Endothelial cell of umbilical vein (primary cell): ENCODE measurements around the gene MAEA. TPM values are rescaled to one million over a fixed set of nuclear protein-coding genes. Genes with fewer than 3 reads are reported as not detected.

Source experiments
- BruUV-seq: library from RNA; stranded (reverse); fragments of 400-500 nt; replicated peaks from 2 replicates; lab custom pipeline; 2021; lab: Mats Ljungman, UMichigan
- CTCF ChIA-PET: fragments of 300-600, 350-600 bp; sonication (Branson Sonifier 250); formaldehyde crosslinking; loops from one replicate; lab custom pipeline; 2021; ENCODE audit warnings: antibody characterized with exemption, inconsistent platforms; lab: Charles Lee
- POLR2A ChIA-PET: fragments of 300-600, 350-600 bp; sonication (Branson Sonifier 250); formaldehyde crosslinking; loops from one replicate; lab custom pipeline; 2021; ENCODE audit warnings: antibody characterized with exemption, inconsistent platforms; lab: Charles Lee
- DNase-seq: peaks from one replicate; pipeline ENCODE4 v3.0.0-alpha.2; 2011; ENCODE audit warnings: low read depth, low spot score
- FAIRE-seq: peaks from 2 replicates; lab custom pipeline; 2011; peaks lifted over from hg19 to GRCh38; lab: Jason Lieb, UNC
- H2AFZ ChIP-seq: 2 replicates; pipeline ENCODE4 v1.6.0; 2012; ENCODE audit warnings: low read depth, low read length, control low read depth, inconsistent platforms
- H3K27ac ChIP-seq: 2 replicates; pipeline ENCODE4 v1.5.1; 2011; ENCODE audit warnings: low read depth, mild to moderate bottlenecking, control low read depth, low read length, moderate library complexity; ENCODE audit not compliant: insufficient read depth
- H3K27me3 ChIP-seq, 2 experiments: 2 replicates each; pipeline versions ENCODE4 v1.6.0 to v1.6.1; 2011; ENCODE audit warnings: low read length in 2 of 2, mixed read lengths in 1 of 2; ENCODE audit not compliant: control insufficient read depth in 2 of 2, insufficient read depth in 2 of 2
- H3K36me3 ChIP-seq, 2 experiments: 2 replicates in 1 of 2; 3 replicates in 1 of 2; pipeline ENCODE4 v1.5.1; 2011; ENCODE audit warnings: low read length in 2 of 2, mild to moderate bottlenecking in 1 of 2, moderate library complexity in 1 of 2; ENCODE audit not compliant: control insufficient read depth in 2 of 2, insufficient read depth in 2 of 2; ENCODE audit errors: extremely low read depth in 1 of 2
- H3K4me1 ChIP-seq: 3 replicates; pipeline ENCODE4 v1.5.1; 2011; ENCODE audit warnings: mild to moderate bottlenecking, low read length; ENCODE audit not compliant: control insufficient read depth, insufficient read depth; ENCODE audit errors: extremely low read depth
- H3K4me2 ChIP-seq: 2 replicates; pipeline ENCODE4 v1.6.1; 2011; ENCODE audit warnings: low read length, control low read depth, mixed read lengths; ENCODE audit not compliant: insufficient read depth
- H3K4me3 ChIP-seq, 3 experiments: fragments of 200-600 bp in 1 of 3; sonication (generic), shearing (Covaris generic) in 1 of 3; replicated peaks in 1 of 3; 2 replicates each; pipeline ENCODE4 v1.5.1; 2011 to 2016; ENCODE audit warnings: control low read depth in 3 of 3, low read length in 3 of 3, mild to moderate bottlenecking in 2 of 3, inconsistent platforms in 1 of 3, low read depth in 1 of 3, moderate library complexity in 1 of 3; ENCODE audit not compliant: insufficient read depth in 1 of 3
- H3K79me2 ChIP-seq: 2 replicates; pipeline ENCODE4 v1.6.0; 2012; ENCODE audit warnings: low read length, inconsistent platforms; ENCODE audit not compliant: control insufficient read depth, insufficient read depth
- H3K9ac ChIP-seq: replicated peaks from 2 replicates; pipeline ENCODE3; 2011; ENCODE audit warnings: low read length, control low read depth; ENCODE audit not compliant: insufficient read depth; ENCODE audit errors: extremely low read depth
- H3K9me1 ChIP-seq: replicated peaks from 3 replicates; pipeline ENCODE4 v1.6.0; 2011; ENCODE audit warnings: mild to moderate bottlenecking, low read length; ENCODE audit not compliant: control insufficient read depth, insufficient read depth; ENCODE audit errors: extremely low read depth
- H3K9me3 ChIP-seq: replicated peaks from 2 replicates; pipeline ENCODE4 v1.5.1; 2012; ENCODE audit warnings: low read length, inconsistent platforms; ENCODE audit not compliant: control insufficient read depth, insufficient read depth
- H4K20me1 ChIP-seq: replicated peaks from 2 replicates; pipeline ENCODE3; 2011; ENCODE audit warnings: mild to moderate bottlenecking, low read length; ENCODE audit not compliant: control insufficient read depth, insufficient read depth; ENCODE audit errors: extremely low read depth
- EZH2 ChIP-seq: IDR thresholded peaks from 2 replicates; pipeline ENCODE4 v1.6.1; 2012; ENCODE audit warnings: borderline replicate concordance, low read depth, mild to moderate bottlenecking, moderate library complexity, low read length, inconsistent platforms; ENCODE audit not compliant: severe bottlenecking
- FOS ChIP-seq: IDR thresholded peaks from 2 replicates; pipeline ENCODE4 v1.6.1; 2011; ENCODE audit warnings: mild to moderate bottlenecking, low read length, moderate library complexity, borderline replicate concordance; ENCODE audit not compliant: insufficient read depth
- GATA2 ChIP-seq: IDR thresholded peaks from 2 replicates; pipeline ENCODE4 v1.7.0; 2011; ENCODE audit warnings: low read depth, mild to moderate bottlenecking, moderate library complexity, mixed read lengths, low read length; ENCODE audit not compliant: insufficient read length, insufficient read depth
- JUN ChIP-seq: IDR thresholded peaks from 2 replicates; pipeline ENCODE4 v1.6.1; 2011; ENCODE audit warnings: borderline replicate concordance, low read depth; ENCODE audit not compliant: insufficient read length, insufficient read depth
- MYC ChIP-seq: IDR thresholded peaks from one replicate; pipeline ENCODE4 v1.6.1; 2011; ENCODE audit warnings: mild to moderate bottlenecking, low read depth, low read length
- POLR2A ChIP-seq: IDR thresholded peaks from 2 replicates; pipeline ENCODE4 v1.6.1; 2012; ENCODE audit warnings: low read depth, mild to moderate bottlenecking, control low read depth, low read length
- POLR2AphosphoS5 ChIP-seq: IDR thresholded peaks from 2 replicates; pipeline ENCODE4 v1.6.1; 2012; ENCODE audit warnings: low read depth, mild to moderate bottlenecking, control low read depth, low read length, moderate library complexity; ENCODE audit not compliant: insufficient read depth
- dilution Hi-C: fragments of 300-500 bp; cut with MboI; formaldehyde crosslinking; loops from one replicate; pipeline ENCODE4 v1.15.0; 2019; ENCODE audit warnings: low sequenced_read_pairs; ENCODE audit not compliant: extremely low pct_ligation_motif_present
- intact Hi-C: fragments of 100-400 bp; cut with micrococcal nuclease; formaldehyde crosslinking; loops from one replicate; pipeline ENCODE4 v1.10.0; 2022
- polyA plus RNA-seq, 4 experiments: library from polyadenylated mRNA; depleted of rRNA in 3 of 4; stranded (reverse) in 3 of 4; unstranded in 1 of 4; fragments of >200 nt; gene quantifications; 2 replicates each; pipeline versions ENCODE4 v1.2.1 to v1.2.3, GENCODE V29; 2011 to 2012; ENCODE audit warnings: missing spikeins in 1 of 4
- total RNA-seq: library from RNA; stranded (reverse); gene quantifications from 2 replicates; pipeline ENCODE4 v1.2.3, GENCODE V29; 2021
- TF ChIP-seq, protein P1 (sequence below), 2 donors: IDR thresholded peaks; 1 replicate in 1 of 2; 2 replicates in 1 of 2; pipeline ENCODE4 v1.5.1; 2011; ENCODE audit warnings: low read length in 2 of 2, mild to moderate bottlenecking in 2 of 2, moderate library complexity in 2 of 2, control low read depth in 1 of 2, inconsistent platforms in 1 of 2, low read depth in 1 of 2; ENCODE audit not compliant: insufficient read depth in 1 of 2; ENCODE audit errors: extremely low read depth in 1 of 2
- TF ChIP-seq, protein P2 (sequence below): IDR thresholded peaks from 2 replicates; pipeline ENCODE4 v1.6.1; 2011; ENCODE audit not compliant: insufficient read depth, insufficient read length

MAEA gene
- total and polyA plus RNA-seq, 2 donors (not counting 3 experiments of a cell fraction or from before 2014, with no cell fraction given), result 66.0 to 108 TPM

DNA sequence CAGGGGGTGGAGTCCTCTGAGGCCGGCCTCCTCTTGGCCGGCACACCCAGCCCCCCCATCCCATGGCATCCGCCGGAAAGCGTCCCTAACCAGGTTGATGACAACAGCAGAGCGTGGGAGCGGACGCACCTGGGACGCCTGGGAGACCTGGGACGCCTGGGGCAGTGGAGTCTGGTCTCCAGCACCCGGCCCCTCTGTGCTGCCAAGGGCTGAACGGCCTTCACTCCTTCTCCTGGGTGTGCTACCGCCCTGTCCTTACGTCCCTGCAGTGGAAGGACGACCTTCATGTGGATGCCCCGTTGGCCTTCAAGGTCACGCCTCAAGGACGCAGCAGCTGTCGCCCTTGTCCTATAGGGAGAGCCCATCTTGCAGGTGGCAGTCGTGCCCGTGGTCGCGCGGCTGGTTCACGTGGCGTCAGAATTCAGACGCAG lies 89.7 kb downstream of the MAEA start:
- no peak overlapping the region for H3K4me3 ChIP-seq
- H2AFZ ChIP-seq, result no peak overlapping the region
- H3K79me2 ChIP-seq, result no peaks in the 10 kb centered on the region
- H3K9ac ChIP-seq, result no peak overlapping the region
- H3K4me2 ChIP-seq, result no peak overlapping the region
- no peak for FAIRE-seq
- ChIA-PET POLR2A (no interaction called here), CTCF (no interaction called here)
- H3K27ac ChIP-seq, result no peak overlapping the region
- H3K9me3 ChIP-seq, result no peaks in the 10 kb centered on the region
- no peaks in the 10 kb centered on the region for H3K4me1 ChIP-seq
- BruUV-seq, result no TSS peak
- no peak for DNase-seq
- dilution Hi-C loops (no loop called here), intact Hi-C loops (no loop called here)
- TF ChIP-seq GATA2 (no peak), EZH2 (no peak), POLR2A (no peak), JUN (no peak), POLR2AphosphoS5 (no peak), FOS (no peak), MYC (no peak)
- TF ChIP-seq, protein P1, sequence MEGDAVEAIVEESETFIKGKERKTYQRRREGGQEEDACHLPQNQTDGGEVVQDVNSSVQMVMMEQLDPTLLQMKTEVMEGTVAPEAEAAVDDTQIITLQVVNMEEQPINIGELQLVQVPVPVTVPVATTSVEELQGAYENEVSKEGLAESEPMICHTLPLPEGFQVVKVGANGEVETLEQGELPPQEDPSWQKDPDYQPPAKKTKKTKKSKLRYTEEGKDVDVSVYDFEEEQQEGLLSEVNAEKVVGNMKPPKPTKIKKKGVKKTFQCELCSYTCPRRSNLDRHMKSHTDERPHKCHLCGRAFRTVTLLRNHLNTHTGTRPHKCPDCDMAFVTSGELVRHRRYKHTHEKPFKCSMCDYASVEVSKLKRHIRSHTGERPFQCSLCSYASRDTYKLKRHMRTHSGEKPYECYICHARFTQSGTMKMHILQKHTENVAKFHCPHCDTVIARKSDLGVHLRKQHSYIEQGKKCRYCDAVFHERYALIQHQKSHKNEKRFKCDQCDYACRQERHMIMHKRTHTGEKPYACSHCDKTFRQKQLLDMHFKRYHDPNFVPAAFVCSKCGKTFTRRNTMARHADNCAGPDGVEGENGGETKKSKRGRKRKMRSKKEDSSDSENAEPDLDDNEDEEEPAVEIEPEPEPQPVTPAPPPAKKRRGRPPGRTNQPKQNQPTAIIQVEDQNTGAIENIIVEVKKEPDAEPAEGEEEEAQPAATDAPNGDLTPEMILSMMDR (IDR thresholded peaks at IDR 0.05; ENCODE audit: extremely low read depth in 1 of 2, insufficient read depth in 1 of 2, low read depth in 1 of 2, low read length in 2 of 2), result no peak
- TF ChIP-seq, protein P2, sequence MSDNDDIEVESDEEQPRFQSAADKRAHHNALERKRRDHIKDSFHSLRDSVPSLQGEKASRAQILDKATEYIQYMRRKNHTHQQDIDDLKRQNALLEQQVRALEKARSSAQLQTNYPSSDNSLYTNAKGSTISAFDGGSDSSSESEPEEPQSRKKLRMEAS, result no peak
- H3K9me1 ChIP-seq, result no peaks in the 10 kb centered on the region
- H3K36me3 ChIP-seq, result no peaks in the 10 kb centered on the region
- no peaks in the 10 kb centered on the region for H3K27me3 ChIP-seq
- H4K20me1 ChIP-seq, result no peaks in the 10 kb centered on the region
